Neural crest cell (in vitro differentiated cells): ENCODE data around the gene NMUR1. TPM values are rescaled to one million over a fixed set of nuclear protein-coding genes. Genes with fewer than 3 reads are reported as not detected.

Experiments
- DNase-seq: peaks from one replicate; pipeline ENCODE4 v3.0.0; 2021; ENCODE audit warnings: low read depth, mixed read lengths, low spot score
- H3K27ac Mint-ChIP-seq: one replicate; pipeline ENCODE4 v1.8.0; 2021; ENCODE audit warnings: mild to moderate bottlenecking, mixed read lengths; ENCODE audit not compliant: unreplicated experiment
- H3K27me3 Mint-ChIP-seq: 2 replicates; pipeline ENCODE4 v1.8.0; 2021; ENCODE audit warnings: low read depth, mild to moderate bottlenecking, mixed read lengths
- H3K36me3 Mint-ChIP-seq: 2 replicates; pipeline ENCODE4 v1.8.0; 2021; ENCODE audit warnings: low read depth, mild to moderate bottlenecking, mixed read lengths
- H3K4me1 Mint-ChIP-seq: 2 replicates; pipeline ENCODE4 v1.8.0; 2021; ENCODE audit warnings: mixed read lengths
- H3K4me3 Mint-ChIP-seq: one replicate; pipeline ENCODE4 v1.8.0; 2021; ENCODE audit warnings: mild to moderate bottlenecking, mixed read lengths
- H3K9me3 Mint-ChIP-seq: 2 replicates; pipeline ENCODE4 v1.8.0; 2021; ENCODE audit warnings: mixed read lengths
- total RNA-seq: library from RNA; stranded (reverse); gene quantifications from 2 replicates; pipeline ENCODE4 v1.2.1, GENCODE V29; 2021
- TF ChIP-seq, protein P1 (sequence below): fragments of 200-600 bp; sonication (generic); conservative IDR thresholded peaks from 2 replicates; pipeline ENCODE4 v1.5.0; 2021; ENCODE audit warnings: antibody characterized with exemption, mild to moderate bottlenecking

NMUR1 gene
- total RNA-seq, 1 donor from 2014 or later = not detected

- Mint-ChIP-seq H3K9me3 (no peaks in the 10 kb centered on the region), H3K4me1 (no peaks in the 10 kb centered on the region), H3K36me3 (no peaks in the 10 kb centered on the region), H3K27ac (no peak overlapping the region), H3K4me3 (no peak overlapping the region), H3K27me3 (peaks cover 4% of the 10 kb centered on the region)
- no peak for DNase-seq
- TF ChIP-seq, protein P1, sequence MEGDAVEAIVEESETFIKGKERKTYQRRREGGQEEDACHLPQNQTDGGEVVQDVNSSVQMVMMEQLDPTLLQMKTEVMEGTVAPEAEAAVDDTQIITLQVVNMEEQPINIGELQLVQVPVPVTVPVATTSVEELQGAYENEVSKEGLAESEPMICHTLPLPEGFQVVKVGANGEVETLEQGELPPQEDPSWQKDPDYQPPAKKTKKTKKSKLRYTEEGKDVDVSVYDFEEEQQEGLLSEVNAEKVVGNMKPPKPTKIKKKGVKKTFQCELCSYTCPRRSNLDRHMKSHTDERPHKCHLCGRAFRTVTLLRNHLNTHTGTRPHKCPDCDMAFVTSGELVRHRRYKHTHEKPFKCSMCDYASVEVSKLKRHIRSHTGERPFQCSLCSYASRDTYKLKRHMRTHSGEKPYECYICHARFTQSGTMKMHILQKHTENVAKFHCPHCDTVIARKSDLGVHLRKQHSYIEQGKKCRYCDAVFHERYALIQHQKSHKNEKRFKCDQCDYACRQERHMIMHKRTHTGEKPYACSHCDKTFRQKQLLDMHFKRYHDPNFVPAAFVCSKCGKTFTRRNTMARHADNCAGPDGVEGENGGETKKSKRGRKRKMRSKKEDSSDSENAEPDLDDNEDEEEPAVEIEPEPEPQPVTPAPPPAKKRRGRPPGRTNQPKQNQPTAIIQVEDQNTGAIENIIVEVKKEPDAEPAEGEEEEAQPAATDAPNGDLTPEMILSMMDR = no peak
Observed at GRCh38 chr2:231476920-231477319, 53.3 kb downstream of the NMUR1 start.

GRCh38 chr2:231475965-231476364, 54.3 kb downstream of the NMUR1 start:
- Mint-ChIP-seq H3K9me3 (no peaks in the 10 kb centered on the region), H3K27ac (no peak overlapping the region), H3K27me3 (peaks cover 4% of the 10 kb centered on the region), H3K4me1 (no peaks in the 10 kb centered on the region), H3K36me3 (no peaks in the 10 kb centered on the region), H3K4me3 (no peak overlapping the region)
- TF ChIP-seq, protein P1 = no peak
- DNase-seq = no peak

Other genes with a start within 250 kb of the NMUR1 start
- 0.61 and 0.79 TPM in 2 replicates for gene B3GNT7, start 134.7 kb downstream of the NMUR1 start, total RNA-seq
- 999 and 1,068 TPM in 2 replicates for gene NCL, start 66.0 kb downstream of the NMUR1 start, total RNA-seq
- not detected in 2 replicates for gene TEX44, start 62.4 kb upstream of the NMUR1 start, total RNA-seq
- 1,415 and 1,529 TPM in 2 replicates for gene PTMA, start 178.1 kb upstream of the NMUR1 start, total RNA-seq